GM10266 (cell line): Measurements from ENCODE around the gene TTC33.
"Not testable (repeated sequence)": the region's sequence is repeated elsewhere in the genome, so short reads cannot be mapped to it uniquely, and the experiment has no call there.

Source experiments
- DNase-seq: peaks from one replicate; pipeline ENCODE4 v3.0.0; 2012; ENCODE audit errors: extremely low spot score
- TF ChIP-seq, protein P1 (sequence below): IDR thresholded peaks from 2 replicates; pipeline ENCODE4 v1.5.1; 2012; ENCODE audit warnings: mild to moderate bottlenecking, low read depth; ENCODE audit not compliant: control insufficient read depth, insufficient read depth; ENCODE audit errors: missing control alignments

Gene TTC33

DNA sequence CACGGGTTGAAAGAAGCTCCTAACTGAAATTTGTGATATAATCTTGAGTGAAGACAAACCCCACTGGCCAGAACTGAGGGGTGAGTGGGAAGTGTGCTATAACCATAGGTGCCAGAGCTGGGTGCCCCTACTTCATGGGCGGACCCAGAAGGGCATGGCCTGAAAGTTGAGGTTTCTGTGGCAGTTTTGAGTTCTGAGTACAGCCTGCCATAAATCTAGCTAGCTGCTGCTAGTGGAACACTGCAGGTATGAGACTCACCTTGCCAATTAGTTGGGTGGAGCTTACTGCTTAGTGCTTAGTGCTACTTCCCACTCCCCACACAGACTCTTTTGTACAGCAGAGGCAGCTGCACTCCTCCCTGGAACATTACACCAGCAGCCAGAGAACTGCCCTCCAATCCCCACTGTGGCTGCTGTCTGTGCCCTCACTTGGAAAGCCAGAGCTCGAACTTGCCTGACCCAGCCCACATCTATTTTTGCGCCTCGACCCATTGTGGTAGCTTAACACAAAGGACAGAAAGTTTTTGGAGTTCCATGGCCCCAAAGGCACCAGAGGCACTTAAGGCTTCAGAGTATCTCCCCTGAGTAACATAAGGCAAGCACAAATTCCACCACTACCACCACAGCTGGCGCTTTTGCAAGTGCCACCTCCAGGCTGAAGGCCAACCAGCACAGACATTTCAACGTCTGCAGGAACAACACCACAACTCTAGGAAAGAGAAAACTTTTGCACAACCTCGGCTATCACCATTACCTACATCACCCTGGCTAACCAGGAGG is 103.1 kb downstream of the TTC33 start:
- DNase-seq = no peak
- TF ChIP-seq, protein P1, sequence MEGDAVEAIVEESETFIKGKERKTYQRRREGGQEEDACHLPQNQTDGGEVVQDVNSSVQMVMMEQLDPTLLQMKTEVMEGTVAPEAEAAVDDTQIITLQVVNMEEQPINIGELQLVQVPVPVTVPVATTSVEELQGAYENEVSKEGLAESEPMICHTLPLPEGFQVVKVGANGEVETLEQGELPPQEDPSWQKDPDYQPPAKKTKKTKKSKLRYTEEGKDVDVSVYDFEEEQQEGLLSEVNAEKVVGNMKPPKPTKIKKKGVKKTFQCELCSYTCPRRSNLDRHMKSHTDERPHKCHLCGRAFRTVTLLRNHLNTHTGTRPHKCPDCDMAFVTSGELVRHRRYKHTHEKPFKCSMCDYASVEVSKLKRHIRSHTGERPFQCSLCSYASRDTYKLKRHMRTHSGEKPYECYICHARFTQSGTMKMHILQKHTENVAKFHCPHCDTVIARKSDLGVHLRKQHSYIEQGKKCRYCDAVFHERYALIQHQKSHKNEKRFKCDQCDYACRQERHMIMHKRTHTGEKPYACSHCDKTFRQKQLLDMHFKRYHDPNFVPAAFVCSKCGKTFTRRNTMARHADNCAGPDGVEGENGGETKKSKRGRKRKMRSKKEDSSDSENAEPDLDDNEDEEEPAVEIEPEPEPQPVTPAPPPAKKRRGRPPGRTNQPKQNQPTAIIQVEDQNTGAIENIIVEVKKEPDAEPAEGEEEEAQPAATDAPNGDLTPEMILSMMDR = no peak

DNA sequence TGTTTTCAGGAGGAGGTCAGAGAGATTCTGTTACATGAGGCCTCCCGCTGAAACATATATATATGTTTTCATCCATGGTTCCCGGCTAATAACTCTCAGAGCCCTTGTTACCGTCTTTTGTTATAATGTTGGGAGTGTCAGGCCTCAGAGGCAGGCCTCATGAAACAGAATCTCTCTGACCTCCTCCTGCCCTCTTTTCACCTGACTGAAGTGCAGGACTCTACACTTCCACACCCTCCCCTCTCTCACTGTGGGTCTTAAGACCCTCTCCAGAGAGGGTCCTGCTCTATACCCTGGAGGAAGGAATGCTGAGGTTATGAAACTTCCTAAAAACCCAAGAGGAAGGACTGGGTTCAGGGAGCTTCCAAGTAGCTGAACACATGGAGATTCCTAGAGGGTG is 104.6 kb downstream of the TTC33 start:
- no peak for DNase-seq
- TF ChIP-seq, protein P1 = no peak

DNA sequence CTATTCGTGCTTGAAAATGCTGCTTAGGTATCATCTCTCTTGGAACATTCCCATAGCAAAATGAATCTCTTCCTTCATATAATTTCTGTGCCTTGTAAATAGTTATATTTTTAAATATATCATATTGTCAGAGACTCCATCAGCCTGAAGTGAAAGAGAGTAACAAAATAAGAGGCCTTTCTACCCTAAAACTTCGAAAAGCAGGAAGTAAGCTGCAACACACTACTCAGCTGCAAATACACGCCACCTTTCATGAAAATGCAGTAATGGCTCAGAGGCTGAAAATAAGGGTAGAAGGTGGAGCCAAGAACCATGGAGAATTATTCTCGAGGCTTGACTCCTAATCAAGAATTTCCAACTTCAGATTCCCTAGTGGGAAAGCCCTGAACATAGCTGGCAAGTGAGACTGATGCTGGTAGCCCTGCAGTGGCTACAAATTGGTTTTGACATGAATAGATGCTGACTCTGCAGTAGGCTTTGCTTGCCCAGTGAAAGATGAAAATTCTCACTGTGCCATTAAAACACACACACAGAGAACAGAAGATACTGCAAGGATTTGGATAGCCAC is 106.2 kb downstream of the TTC33 start:
- DNase-seq = no peak
- TF ChIP-seq, protein P1 = no peak

DNA sequence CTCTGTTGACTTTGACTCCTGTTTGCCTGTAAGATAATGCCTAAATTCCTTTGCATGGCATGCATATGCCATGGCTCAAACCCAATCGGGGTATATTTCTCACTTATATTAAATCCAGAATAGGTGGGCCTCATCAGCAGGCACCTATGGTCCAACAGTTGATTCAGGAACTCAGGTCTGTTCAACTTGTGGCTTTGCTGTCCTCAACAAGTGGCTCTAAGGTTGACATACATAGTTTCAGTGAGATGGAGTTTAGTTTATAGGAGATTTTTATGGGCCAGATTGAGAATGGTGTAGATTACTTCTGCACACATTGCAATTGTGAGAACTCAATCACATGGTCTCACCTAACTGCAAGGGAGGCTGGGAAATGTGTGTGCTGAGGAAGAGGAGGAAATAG is 107.6 kb downstream of the TTC33 start:
- TF ChIP-seq, protein P1 = no peak
- DNase-seq = no peak

DNA sequence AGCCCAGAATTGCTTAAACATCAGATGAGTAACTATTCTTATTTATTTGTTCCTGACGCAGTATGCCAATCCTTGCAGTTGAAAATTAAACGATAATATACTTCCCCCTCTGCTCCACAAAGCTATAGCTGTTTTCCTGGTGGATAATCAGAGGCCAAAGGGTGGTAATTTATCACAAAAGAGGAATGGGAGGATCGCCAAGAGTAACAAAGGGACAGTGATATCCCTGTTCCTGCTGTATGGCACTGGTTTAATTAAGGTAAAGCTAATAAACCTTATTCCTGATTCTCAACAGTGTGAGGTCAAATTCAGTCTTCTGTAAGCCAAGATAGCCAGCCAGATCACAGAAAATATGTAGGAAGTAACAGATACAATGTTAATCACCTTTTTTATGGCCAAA is 109.5 kb downstream of the TTC33 start:
- DNase-seq = no peak
- TF ChIP-seq, protein P1 = no peak

DNA sequence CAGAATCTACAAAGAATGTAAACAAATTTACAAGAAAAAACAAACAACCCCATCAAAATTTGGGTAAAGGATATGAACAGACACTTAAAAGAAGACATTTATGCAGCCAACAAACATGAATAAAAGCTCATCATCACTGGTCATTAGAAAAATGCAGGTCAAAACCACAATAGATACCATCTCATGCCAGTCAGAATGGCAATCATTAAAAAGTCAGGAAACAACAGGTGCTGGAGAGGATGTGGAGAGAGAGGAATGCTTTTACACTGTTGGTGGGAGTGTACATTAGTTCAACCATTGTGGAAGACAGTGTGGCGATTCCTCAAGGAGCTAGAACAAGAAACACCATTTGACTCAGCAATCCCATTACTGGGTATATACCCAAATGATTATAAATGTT is 116.2 kb downstream of the TTC33 start:
- DNase-seq = not testable (repeated sequence)

DNA sequence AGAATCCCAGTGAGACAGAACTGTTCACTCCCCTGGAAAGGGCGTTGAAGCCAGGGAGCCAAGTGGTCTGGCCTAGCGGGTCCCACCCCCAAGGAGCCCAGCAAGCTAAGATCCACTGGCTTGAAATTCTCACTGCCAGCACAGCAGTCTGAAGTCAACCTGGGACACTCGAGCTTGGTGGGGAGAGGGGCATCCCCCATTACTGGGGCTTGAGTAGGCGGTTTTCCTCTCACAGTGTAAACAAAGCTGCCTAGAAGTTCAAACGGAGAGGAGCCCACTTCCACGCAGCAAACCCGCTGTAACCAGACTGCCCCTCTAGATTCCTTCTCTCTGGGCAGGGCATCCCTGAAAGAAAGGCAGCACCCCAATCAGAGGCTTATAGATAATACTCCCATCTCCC is 121.2 kb downstream of the TTC33 start:
- TF ChIP-seq, protein P1 = no peak
- no peak for DNase-seq
